ENCODE results near the gene TCERG1. TPM values are rescaled to one million over a fixed set of nuclear protein-coding genes. Genes with fewer than 3 reads are reported as not detected.

The TCERG1 gene
- total and polyA plus RNA-seq, 9 of the 15 experiments (the other 6 are each of a cell fraction or from before 2014, with no cell fraction given), result 50.3 to 148 (median 119) TPM

GRCh38 chr5:146446861-146447733 lies at the start of gene TCERG1 (continued):
- TF ChIP-seq MYNN (IDR thresholded peaks at IDR 0.05) (no peak), MYNN (CRISPR knock-in tag; IDR thresholded peaks at IDR 0.05) (no peak), MXD1 (CRISPR knock-in tag; IDR thresholded peaks at IDR 0.05; ENCODE audit: borderline replicate concordance, poor library complexity, severe bottlenecking) (peak; percentile 77), ZNF133 (CRISPR knock-in tag; IDR thresholded peaks at IDR 0.05) (no peak), CCNT2 (IDR thresholded peaks at IDR 0.05; ENCODE audit: borderline replicate concordance, extremely low read depth, insufficient read length, low read depth, low read length) (peak; percentile 41), MCM7 (IDR thresholded peaks at IDR 0.05) (no peak), MBD2 (IDR thresholded peaks at IDR 0.05; ENCODE audit: borderline replicate concordance, low read depth) (peak; percentile 99), NFE2 (IDR thresholded peaks at IDR 0.05; ENCODE audit: low read depth) (no peak), RBM14 (IDR thresholded peaks at IDR 0.05; ENCODE audit: borderline replicate concordance, insufficient read depth, low read depth, low read length) (no peak), POLR2A (conservative IDR thresholded peaks at IDR 0.05) (peak; percentile 91), TGIF2 (CRISPR knock-in tag; IDR thresholded peaks at IDR 0.05) (peak; percentile 80), ETS2 (tag; IDR thresholded peaks at IDR 0.05; ENCODE audit: borderline replicate concordance, poor library complexity, severe bottlenecking) (no peak), CHD1 (IDR thresholded peaks at IDR 0.05; ENCODE audit: low read length) (no peak), KLF6 (CRISPR knock-in tag; IDR thresholded peaks at IDR 0.05; ENCODE audit: borderline replicate concordance) (peak; percentile 95), ZNF740 (CRISPR knock-in tag; IDR thresholded peaks at IDR 0.05) (no peak), ZNF740 (tag; IDR thresholded peaks at IDR 0.05) (peak in 1 of 2 experiments; percentile 84; a peak in 1 of 4 replicates), ZNF175 (CRISPR knock-in tag; IDR thresholded peaks at IDR 0.05; ENCODE audit: low read depth) (peak; percentile 97), ZFP91 (CRISPR knock-in tag; IDR thresholded peaks at IDR 0.05) (no peak), E4F1 (CRISPR knock-in tag; IDR thresholded peaks at IDR 0.05; ENCODE audit: borderline replicate concordance) (no peak), NR0B1 (IDR thresholded peaks at IDR 0.05; ENCODE audit: partially characterized antibody) (no peak), SMC3 (conservative IDR thresholded peaks at IDR 0.05; ENCODE audit: insufficient read depth, low read depth, low read length) (no peak)
